Smooth muscle cell (in vitro differentiated cells): ENCODE data around the gene ZNF200. TPM values are rescaled to one million over a fixed set of nuclear protein-coding genes. Genes with fewer than 3 reads are reported as not detected.
"Not testable (repeated sequence)": the region's sequence is repeated elsewhere in the genome, so short reads cannot be mapped to it uniquely, and the experiment has no call there.

ENCODE experiments used
- DNase-seq: peaks from one replicate; lab custom pipeline; 2025; ENCODE audit not compliant: unreplicated experiment; lab: John Stamatoyannopoulos, UW
- H2AFZ ChIP-seq: fragments of 200-600 bp; sonication (generic); 2 replicates; pipeline ENCODE4 v1.6.0; 2016; ENCODE audit warnings: antibody characterized with exemption, low read depth, mild to moderate bottlenecking
- H3F3A ChIP-seq: fragments of 200-600 bp; sonication (generic); 2 replicates; pipeline ENCODE4 v1.6.0; 2017; ENCODE audit warnings: antibody characterized with exemption, low read depth
- H3K27ac ChIP-seq: fragments of 200-600 bp; sonication (generic); 2 replicates; pipeline ENCODE4 v1.5.1; 2016; ENCODE audit warnings: low read depth, mild to moderate bottlenecking
- H3K27me3 ChIP-seq: fragments of 200-600 bp; sonication (generic); 2 replicates; pipeline ENCODE4 v1.6.1; 2016; ENCODE audit warnings: low read depth, mild to moderate bottlenecking
- H3K36me3 ChIP-seq: fragments of 200-600 bp; sonication (generic); 2 replicates; pipeline ENCODE4 v1.5.1; 2016; ENCODE audit warnings: low read depth
- H3K4me1 ChIP-seq: fragments of 200-600 bp; sonication (generic); 2 replicates; pipeline ENCODE4 v1.5.1; 2016; ENCODE audit warnings: low read depth
- H3K4me2 ChIP-seq: fragments of 200-600 bp; sonication (generic); 2 replicates; pipeline ENCODE4 v1.6.0; 2016; ENCODE audit warnings: mild to moderate bottlenecking
- H3K4me3 ChIP-seq: fragments of 200-600 bp; sonication (generic); 2 replicates; pipeline ENCODE4 v1.5.1; 2016; ENCODE audit warnings: mild to moderate bottlenecking
- H3K79me2 ChIP-seq: fragments of 200-600 bp; sonication (generic); 2 replicates; pipeline ENCODE4 v1.6.0; 2016; ENCODE audit warnings: low read depth, mild to moderate bottlenecking
- H3K9ac ChIP-seq: fragments of 200-600 bp; sonication (generic); 2 replicates; pipeline ENCODE4 v1.6.0; 2016; ENCODE audit warnings: low read depth
- H3K9me3 ChIP-seq: fragments of 200-600 bp; sonication (generic); replicated peaks from 2 replicates; pipeline ENCODE4 v1.5.1; 2016; ENCODE audit warnings: low read depth
- H4K20me1 ChIP-seq: fragments of 200-600 bp; sonication (generic); 2 replicates; pipeline ENCODE4 v1.6.0; 2016; ENCODE audit warnings: low read depth
- CTCF ChIP-seq: fragments of 200-600 bp; sonication (generic); IDR thresholded peaks from 2 replicates; pipeline ENCODE4 v1.5.1; 2017; ENCODE audit warnings: borderline replicate concordance, mild to moderate bottlenecking, antibody characterized with exemption; ENCODE audit not compliant: insufficient read depth, poor library complexity, severe bottlenecking
- WGBS: methylation state at CpG from one replicate; pipeline ENCODE4 v1.1.7; 2016; ENCODE audit warnings: low lambda C conversion rate; 5-methylcytosine and 5-hydroxymethylcytosine counted together
- polyA plus RNA-seq: library from polyadenylated mRNA; unstranded; fragments of >200 nt; fragmentation: Nextera tagmentation; extraction: Ambion mirVana; gene quantifications from 2 replicates; pipeline ENCODE4 v1.2.1, GENCODE V29; 2016
- total RNA-seq: library from RNA; depleted of rRNA; stranded (reverse); fragments of >200 nt; gene quantifications from 2 replicates; pipeline ENCODE4 v1.2.3, GENCODE V29; 2014

Gene ZNF200
- total and polyA plus RNA-seq, 2 experiments from 2014 or later: 7.0 to 8.7 TPM

- TF ChIP-seq CTCF: no peak
- H3K9ac ChIP-seq: no peak overlapping the region
- WGBS: 5% methylated on average over 42 of the region's 42 CpGs
These were observed 51.4 kb downstream of the ZNF200 start for GRCh38 chr16:3183445-3184139.

GRCh38 chr16:3182608-3183444 lies 52.1 kb downstream of the ZNF200 start:
- H3K9me3 ChIP-seq: no peaks in the 10 kb centered on the region
- H3K27me3 ChIP-seq: peaks cover 57% of the 10 kb centered on the region
- peak overlapping the region; percentile 85 for H2AFZ ChIP-seq
- H3F3A ChIP-seq: no peaks in the 10 kb centered on the region
- 1% methylated on average over 49 of the region's 72 CpGs for WGBS
- peak overlapping the region; percentile 95 for H3K4me2 ChIP-seq
- H3K36me3 ChIP-seq: no peaks in the 10 kb centered on the region
- peak overlapping the region; percentile 44 for H3K4me3 ChIP-seq
- no peak overlapping the region for H3K9ac ChIP-seq
- TF ChIP-seq CTCF: peak; percentile 13
- H3K79me2 ChIP-seq: no peaks in the 10 kb centered on the region
- no peaks in the 10 kb centered on the region for H4K20me1 ChIP-seq
- H3K4me1 ChIP-seq: peaks cover 7% of the 10 kb centered on the region
- DNase-seq: no peak
- no peak overlapping the region for H3K27ac ChIP-seq

More at GRCh38 chr16:3183445-3184139, 51.4 kb downstream of the ZNF200 start:
- Histone ChIP-seq H3K4me1 (peaks cover 7% of the 10 kb centered on the region), H2AFZ (peak overlapping the region; percentile 85), H4K20me1 (no peaks in the 10 kb centered on the region), H3K4me2 (peak overlapping the region; percentile 95), H3K27me3 (peaks cover 53% of the 10 kb centered on the region), H3K27ac (no peak overlapping the region), H3K9me3 (no peaks in the 10 kb centered on the region), H3K79me2 (no peaks in the 10 kb centered on the region), H3K4me3 (peak overlapping the region; percentile 44), H3K36me3 (no peaks in the 10 kb centered on the region), H3F3A (no peaks in the 10 kb centered on the region)
- DNase-seq: no peak

GRCh38 chr16:3182293-3182607 lies 52.7 kb downstream of the ZNF200 start:
- not testable (repeated sequence) for H3F3A ChIP-seq, H3K9me3 ChIP-seq, H3K9ac ChIP-seq, H3K27ac ChIP-seq, H3K36me3 ChIP-seq, H2AFZ ChIP-seq, H3K79me2 ChIP-seq, DNase-seq, H4K20me1 ChIP-seq, H3K4me1 ChIP-seq
- peaks cover 63% of the 10 kb centered on the region for H3K27me3 ChIP-seq
- H3K4me2 ChIP-seq: peak overlapping the region; percentile 95
- H3K4me3 ChIP-seq: peak overlapping the region; percentile 44
- 27% methylated on average over 8 of the region's 8 CpGs for WGBS

GRCh38 chr16:3180445-3180878 lies 54.5 kb downstream of the ZNF200 start:
- Histone ChIP-seq H3K27me3 (peaks cover 79% of the 10 kb centered on the region), H2AFZ (no peak overlapping the region), H3K9ac (no peak overlapping the region), H3K27ac (no peak overlapping the region), H3K36me3 (no peaks in the 10 kb centered on the region), H3K4me3 (no peak overlapping the region), H3K79me2 (no peaks in the 10 kb centered on the region), H3K9me3 (no peaks in the 10 kb centered on the region), H4K20me1 (no peaks in the 10 kb centered on the region), H3K4me2 (no peak overlapping the region), H3F3A (no peaks in the 10 kb centered on the region), H3K4me1 (peaks cover 7% of the 10 kb centered on the region)
- 6% methylated on average over 21 of the region's 21 CpGs for WGBS
- TF ChIP-seq CTCF: no peak
- DNase-seq: no peak
